HG03342 (cell line): ENCODE data around the gene GNAQ.

ENCODE experiments used
- ATAC-seq: cut with Tn5 transposase; IDR thresholded peaks from one replicate; pipeline ENCODE4 v1.9.1; 2021; ENCODE audit warnings: mild to moderate bottlenecking, moderate library complexity; ENCODE audit not compliant: unreplicated experiment

Gene GNAQ

DNA sequence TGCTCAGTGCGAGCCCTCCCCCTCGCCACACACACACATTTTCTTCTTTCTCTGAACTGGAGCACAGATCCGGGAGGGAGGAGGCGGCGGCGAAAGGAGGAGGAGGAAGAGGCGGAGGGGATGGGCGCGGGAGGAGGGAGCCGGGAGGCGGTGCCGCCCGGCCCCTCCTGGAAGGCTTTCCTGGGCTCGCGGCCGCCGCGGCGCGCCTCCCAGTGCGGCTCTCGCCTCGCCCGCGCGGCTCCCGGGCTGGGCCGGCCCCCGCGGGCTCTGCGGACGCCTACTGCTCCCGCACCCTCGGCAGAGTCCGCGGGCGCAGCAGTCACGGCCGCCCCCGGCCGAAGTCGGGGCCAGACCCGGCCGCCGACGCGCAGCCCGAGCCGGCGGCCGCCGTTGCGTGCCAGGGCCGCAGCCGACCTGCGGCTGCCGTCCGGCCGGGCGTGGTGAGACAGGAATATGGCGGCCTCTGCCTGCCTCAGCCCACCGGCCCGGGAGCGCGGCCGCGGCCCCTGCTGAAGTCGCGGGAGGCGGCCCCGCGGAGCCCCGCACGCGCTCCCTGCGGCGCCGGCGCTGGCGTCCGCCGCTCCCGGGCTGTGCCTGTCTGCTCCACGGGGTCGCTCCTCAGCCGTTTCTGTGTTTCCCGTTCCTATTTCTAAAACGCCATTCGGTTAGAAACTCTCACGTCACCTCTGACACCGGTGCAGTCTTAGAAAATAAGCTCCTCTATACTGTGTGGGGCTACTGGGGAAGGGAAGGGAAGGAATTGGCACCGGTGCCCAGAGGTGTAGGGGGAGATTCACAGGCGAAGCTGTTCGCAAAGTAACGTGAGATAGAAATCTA is 500 bp upstream of the GNAQ start:
- ATAC-seq, result no peak

DNA sequence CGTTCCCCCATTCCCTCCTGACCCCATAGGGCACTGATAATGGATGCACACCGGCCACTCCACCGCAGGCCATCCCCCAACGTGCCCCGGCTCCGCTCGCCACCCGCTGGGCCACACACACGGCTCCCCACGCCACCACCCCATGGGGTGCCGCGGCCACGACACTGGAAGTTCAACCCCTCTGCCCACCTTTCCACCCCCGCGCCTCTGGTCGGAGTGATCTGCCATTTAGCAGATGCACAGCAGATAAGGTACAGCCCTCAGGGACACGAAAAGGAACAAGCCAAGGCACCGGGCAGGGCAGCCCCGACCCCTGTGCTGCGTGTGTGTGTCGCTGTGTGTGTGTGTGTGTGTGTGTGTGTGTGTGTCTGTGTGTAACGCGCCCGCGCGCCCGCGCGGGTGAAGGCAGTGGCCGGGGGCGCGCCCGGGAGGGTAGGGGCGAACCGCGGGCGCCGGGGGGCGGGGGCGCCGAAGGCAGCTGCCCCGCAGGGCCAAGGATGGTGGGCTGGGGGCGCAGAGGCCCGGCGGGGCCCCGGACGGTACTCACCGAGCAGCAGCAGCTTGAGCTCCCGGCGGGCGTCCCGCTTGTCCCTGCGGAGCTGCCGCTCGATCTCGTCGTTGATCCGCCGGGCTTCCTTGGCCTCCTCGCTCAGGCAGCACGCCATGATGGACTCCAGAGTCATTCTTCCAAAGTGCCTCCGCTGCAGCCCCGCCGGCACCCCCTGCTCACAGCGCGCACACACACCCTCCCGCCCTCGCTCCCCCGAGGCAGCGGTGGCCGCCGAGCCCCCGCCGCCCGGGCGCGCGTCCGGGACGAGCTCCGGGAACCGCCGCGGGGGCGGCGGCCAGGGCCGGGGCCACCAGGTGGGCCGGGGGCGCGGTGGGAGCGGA is 813 bp downstream of the GNAQ start:
- no peak for ATAC-seq

- no peak for ATAC-seq
Measured at GRCh38 chr9:78030296-78030552, 1.4 kb downstream of the GNAQ start.

DNA sequence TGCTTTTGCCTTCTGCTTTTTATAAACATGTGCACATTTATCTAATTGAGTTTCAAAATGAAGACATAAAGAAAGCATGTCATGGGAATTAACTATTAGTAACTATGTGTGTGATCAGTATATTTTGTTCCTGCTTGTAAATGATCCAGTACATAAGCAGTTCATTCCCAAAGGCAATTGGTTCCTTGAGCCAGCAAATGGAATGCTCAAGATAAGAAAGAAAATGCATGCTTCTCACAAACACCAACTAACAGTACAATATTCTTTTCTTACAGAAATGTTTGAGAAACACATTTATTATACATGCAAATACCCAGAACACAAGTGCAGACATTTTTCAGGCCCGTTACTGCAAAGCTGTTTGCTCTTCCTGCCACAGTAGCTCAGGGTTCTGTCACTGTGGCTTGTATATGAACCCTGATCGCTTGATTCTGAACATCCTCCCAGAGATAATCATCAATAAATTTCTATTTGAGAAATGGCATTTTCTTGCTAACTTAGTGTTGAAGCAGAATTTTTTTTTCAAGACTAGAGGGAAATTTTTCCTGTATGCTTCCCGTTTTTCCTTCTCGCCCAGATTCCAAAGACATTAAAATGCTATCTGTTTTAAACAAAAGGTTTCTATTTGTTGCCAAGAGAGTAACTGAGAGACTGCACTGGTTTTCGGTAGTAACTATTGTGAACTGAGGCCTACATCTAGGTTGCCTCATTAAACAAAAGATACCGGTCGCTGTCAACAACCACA is 1.9 kb downstream of the GNAQ start:
- ATAC-seq, result no peak

- ATAC-seq, result no peak
Measured at GRCh38 chr9:78028926-78029325, 2.7 kb downstream of the GNAQ start.

GRCh38 chr9:78026947-78027346 is 4.7 kb downstream of the GNAQ start:
- no peak for ATAC-seq

GRCh38 chr9:78026416-78026815 is 5.2 kb downstream of the GNAQ start:
- no peak for ATAC-seq

DNA sequence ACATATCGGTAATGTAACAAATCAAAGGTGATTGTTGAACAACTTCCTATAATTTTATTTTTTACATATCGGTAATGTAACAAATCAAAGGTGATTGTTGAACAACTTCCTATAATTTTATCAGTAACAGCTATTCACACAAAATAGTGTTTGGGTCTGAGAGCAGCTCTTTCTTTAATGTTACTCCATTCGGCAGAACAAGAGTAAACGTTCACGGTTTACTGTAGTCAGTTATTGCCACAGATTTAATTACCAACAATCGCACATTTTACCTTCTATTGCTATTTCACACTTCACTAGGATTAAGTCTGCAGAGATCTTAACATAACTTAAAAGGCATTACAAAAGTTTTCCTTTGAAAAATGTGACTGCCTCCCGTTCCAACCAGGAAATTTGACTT is 6.4 kb downstream of the GNAQ start:
- ATAC-seq, result no peak

DNA sequence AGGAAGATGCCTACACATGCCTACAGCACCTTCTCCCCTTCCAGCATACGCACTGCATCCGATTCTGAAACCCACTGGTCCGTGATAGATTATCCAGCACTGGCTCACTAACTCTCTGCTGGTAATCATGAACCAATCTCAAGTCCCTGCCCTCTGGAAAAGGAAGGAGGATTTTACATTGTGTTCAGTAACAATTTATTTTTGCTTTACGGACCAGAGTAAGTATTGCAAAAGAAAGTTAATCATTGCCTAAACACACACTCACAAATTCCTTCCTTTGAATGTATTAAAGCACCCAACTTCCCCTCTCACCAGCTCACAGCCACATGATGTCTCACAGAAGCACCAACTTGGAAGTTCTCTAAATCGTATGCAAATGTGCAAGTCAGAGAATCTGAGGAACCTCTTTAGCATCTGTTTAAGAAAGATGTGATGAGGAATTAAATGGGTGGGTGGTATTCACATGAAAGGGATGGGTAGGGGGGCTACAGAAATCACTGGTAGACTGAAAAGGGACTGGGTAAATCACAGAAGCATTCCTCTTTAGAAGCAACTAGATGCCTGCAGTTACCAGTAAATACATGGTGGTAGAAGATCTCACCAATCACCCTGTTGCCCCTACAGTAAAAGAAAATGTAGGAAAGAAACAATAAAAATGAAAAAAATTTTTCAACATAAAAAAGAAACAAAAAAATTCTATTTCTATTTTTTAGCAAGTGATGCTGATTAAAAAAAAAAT is 8.4 kb downstream of the GNAQ start:
- no peak for ATAC-seq

DNA sequence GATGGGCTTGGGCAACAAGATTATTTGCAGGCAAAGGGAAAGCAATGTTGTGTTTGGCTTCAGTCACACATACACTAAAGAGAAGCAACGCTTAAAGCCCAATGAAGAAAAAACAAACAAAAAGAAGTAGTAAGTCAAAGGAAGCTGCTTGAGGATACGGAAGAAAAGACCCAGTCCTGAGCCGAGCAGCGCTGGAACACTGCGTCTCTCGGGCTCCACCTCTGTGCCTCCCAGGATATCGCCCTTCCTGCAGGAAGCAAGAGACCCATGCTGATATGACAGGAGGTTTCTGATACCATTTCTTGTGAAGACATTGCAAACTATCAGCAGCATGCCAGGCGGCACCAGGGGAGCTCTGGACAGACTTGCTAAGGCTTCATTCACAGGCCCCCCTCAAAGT is 9.9 kb downstream of the GNAQ start:
- ATAC-seq, result no peak

- no peak for ATAC-seq
Measured at GRCh38 chr9:78017190-78017693, 14.4 kb downstream of the GNAQ start.

GRCh38 chr9:78015241-78015640 is 16.4 kb downstream of the GNAQ start:
- ATAC-seq, result no peak

GRCh38 chr9:78014776-78015175 is 16.8 kb downstream of the GNAQ start:
- ATAC-seq, result no peak

DNA sequence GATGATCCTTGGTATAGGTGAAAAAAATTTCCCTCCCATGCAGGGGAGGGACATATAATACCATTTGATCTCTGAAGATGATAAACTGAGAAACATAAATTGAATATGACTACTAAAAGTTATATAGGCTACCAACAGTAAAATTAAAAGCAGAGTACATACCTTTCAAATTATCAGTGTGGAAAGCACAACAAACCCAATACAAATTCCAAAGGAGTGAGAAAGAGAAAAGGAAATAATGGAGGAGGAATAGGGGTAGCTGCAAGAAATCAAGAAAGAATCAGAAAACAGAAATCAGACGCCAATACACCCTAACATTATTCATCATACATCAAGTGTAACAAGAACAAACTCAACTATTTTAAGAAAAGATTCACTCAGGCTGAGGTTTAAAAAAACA is 17.7 kb downstream of the GNAQ start:
- no peak for ATAC-seq

GRCh38 chr9:78011049-78011448 is 20.6 kb downstream of the GNAQ start:
- ATAC-seq, result no peak

DNA sequence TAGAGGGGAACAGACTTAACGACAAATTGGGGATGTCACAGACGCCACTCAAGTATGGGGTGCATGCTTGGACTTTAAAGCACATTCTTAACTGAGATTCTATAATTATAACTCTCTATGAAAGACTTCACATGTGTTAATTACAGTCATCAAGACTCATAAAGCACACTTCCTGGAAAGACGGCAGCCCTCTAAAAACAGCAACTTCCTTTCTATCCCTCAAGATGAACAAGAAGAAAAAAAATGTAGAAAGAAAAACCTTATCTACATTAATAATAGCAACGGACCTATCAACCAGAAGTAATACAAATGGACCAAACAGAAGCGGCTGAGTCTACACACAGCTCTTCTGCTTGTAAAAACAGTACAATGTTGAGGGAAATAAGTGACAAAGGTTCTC is 21.2 kb downstream of the GNAQ start:
- no peak for ATAC-seq

- ATAC-seq, result no peak
Measured at GRCh38 chr9:78009186-78009585, 22.4 kb downstream of the GNAQ start.

DNA sequence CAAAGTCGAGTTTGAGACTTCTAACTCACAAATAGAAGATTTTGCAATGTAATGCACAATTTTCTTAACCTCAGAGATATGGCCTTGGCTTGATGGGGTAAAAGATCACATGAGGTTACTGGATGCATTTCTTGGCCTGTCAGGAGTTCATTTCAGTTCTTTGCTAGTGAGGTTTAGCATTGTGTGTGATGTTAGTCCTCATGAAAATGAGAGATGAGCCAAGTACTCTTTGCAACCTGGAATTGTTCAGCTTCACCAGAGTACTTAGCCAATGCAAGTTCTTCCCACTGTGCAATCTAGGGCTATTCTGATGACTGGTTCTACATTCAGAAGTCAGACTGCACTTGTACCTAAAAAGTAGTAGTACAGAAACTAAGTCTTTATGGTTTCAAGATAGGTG is 24.9 kb downstream of the GNAQ start:
- no peak for ATAC-seq

DNA sequence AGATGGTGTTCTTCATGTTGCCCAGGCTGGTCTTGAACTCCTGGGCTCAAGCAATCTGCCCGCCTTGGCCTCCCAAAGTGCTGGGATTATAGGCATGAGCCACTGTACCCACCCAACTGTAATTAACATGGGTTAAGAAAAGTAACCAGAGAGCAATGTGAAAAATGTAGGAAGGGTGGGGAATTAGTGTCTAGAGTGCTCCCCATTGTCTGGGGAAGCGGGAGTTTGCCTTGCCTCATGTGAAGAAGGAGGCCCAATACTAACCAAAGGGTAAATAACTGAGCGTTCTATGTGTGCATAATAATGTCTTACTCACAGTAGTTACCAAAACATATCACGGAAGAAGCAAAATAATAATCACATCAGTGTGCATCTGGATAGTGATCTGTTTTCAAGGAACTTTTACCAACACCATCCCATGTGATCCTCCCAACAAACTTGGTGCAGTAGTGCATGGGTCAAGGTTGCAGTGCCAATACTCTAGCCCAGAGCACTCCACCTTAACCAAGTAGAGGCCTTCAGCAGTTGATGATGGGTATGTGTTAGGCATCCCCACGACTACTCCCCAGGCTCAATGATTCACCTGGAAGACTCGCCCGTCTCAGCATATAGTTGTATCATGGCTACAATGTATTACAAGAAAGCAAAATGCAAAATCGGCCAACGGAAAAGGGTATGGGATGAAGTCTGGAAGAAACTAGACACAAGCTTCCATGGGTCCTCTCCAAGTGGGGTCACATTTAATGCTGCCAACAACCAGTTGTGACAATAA is 26.2 kb downstream of the GNAQ start:
- no peak for ATAC-seq
